ENCODE measurements around the gene TM4SF20. TPM values are rescaled to one million over a fixed set of nuclear protein-coding genes. Genes with fewer than 3 reads are reported as not detected.

The TM4SF20 gene
- total and polyA plus RNA-seq, 10 of the 15 experiments (the other 5 are each of a cell fraction or from before 2014, with no cell fraction given), result 0.04 to 0.07 TPM; not detected in 8

DNA sequence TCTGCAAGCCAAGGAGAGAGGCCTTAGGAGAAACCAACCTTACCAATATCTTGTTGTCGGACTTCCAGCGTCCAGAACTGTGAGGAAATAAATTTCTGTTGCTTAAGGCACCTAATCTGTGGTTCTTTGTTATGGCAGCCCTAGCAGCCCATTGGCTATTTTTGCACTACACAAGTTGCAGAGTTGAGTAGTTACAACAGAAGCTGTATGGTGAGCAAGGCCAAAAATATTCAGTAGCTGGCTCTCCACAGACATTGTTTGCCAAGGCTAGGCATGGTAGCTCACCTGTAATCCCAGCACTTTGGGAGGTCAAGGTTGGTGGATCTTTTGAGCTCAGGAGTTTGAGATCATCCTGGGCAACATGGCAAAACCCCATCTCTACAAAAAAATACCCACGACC is 35.7 kb upstream of the TM4SF20 start (continued):
- TF ChIP-seq SPI1 (IDR thresholded peaks at IDR 0.05; ENCODE audit: borderline replicate concordance, insufficient read depth, low read depth, low read length) (no peak), E2F4 (IDR thresholded peaks at IDR 0.05; ENCODE audit: low read depth, low read length) (no peak), TCF3 (IDR thresholded peaks at IDR 0.05; ENCODE audit: borderline replicate concordance, insufficient read depth, low read depth, low read length) (no peak), KLF5 (IDR thresholded peaks at IDR 0.05; ENCODE audit: partially characterized antibody) (no peak)

GRCh38 chr2:227413371-227413770 is 34.3 kb upstream of the TM4SF20 start:
- TF ChIP-seq GABPA (IDR thresholded peaks at IDR 0.05; ENCODE audit: low read depth) (no peak), ETV6 (conservative IDR thresholded peaks at IDR 0.05 in 1 of 2, IDR thresholded peaks at IDR 0.05 in 1 of 2; ENCODE audit: borderline replicate concordance in 1 of 2, low read depth in 1 of 2) (no peak), ZSCAN29 (IDR thresholded peaks at IDR 0.05) (no peak), CBX3 (IDR thresholded peaks at IDR 0.05; ENCODE audit: borderline replicate concordance, low read depth) (no peak), CREM (IDR thresholded peaks at IDR 0.05; ENCODE audit: low read depth) (no peak)
- TF ChIP-seq, protein P1, sequence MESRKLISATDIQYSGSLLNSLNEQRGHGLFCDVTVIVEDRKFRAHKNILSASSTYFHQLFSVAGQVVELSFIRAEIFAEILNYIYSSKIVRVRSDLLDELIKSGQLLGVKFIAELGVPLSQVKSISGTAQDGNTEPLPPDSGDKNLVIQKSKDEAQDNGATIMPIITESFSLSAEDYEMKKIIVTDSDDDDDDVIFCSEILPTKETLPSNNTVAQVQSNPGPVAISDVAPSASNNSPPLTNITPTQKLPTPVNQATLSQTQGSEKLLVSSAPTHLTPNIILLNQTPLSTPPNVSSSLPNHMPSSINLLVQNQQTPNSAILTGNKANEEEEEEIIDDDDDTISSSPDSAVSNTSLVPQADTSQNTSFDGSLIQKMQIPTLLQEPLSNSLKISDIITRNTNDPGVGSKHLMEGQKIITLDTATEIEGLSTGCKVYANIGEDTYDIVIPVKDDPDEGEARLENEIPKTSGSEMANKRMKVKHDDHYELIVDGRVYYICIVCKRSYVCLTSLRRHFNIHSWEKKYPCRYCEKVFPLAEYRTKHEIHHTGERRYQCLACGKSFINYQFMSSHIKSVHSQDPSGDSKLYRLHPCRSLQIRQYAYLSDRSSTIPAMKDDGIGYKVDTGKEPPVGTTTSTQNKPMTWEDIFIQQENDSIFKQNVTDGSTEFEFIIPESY (IDR thresholded peaks at IDR 0.05), result no peak
- TF ChIP-seq, protein P2, sequence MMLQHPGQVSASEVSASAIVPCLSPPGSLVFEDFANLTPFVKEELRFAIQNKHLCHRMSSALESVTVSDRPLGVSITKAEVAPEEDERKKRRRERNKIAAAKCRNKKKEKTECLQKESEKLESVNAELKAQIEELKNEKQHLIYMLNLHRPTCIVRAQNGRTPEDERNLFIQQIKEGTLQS (IDR thresholded peaks at IDR 0.05; ENCODE audit: borderline replicate concordance, extremely low read depth, low read depth, low read length), result no peak
- TF ChIP-seq, protein P3, sequence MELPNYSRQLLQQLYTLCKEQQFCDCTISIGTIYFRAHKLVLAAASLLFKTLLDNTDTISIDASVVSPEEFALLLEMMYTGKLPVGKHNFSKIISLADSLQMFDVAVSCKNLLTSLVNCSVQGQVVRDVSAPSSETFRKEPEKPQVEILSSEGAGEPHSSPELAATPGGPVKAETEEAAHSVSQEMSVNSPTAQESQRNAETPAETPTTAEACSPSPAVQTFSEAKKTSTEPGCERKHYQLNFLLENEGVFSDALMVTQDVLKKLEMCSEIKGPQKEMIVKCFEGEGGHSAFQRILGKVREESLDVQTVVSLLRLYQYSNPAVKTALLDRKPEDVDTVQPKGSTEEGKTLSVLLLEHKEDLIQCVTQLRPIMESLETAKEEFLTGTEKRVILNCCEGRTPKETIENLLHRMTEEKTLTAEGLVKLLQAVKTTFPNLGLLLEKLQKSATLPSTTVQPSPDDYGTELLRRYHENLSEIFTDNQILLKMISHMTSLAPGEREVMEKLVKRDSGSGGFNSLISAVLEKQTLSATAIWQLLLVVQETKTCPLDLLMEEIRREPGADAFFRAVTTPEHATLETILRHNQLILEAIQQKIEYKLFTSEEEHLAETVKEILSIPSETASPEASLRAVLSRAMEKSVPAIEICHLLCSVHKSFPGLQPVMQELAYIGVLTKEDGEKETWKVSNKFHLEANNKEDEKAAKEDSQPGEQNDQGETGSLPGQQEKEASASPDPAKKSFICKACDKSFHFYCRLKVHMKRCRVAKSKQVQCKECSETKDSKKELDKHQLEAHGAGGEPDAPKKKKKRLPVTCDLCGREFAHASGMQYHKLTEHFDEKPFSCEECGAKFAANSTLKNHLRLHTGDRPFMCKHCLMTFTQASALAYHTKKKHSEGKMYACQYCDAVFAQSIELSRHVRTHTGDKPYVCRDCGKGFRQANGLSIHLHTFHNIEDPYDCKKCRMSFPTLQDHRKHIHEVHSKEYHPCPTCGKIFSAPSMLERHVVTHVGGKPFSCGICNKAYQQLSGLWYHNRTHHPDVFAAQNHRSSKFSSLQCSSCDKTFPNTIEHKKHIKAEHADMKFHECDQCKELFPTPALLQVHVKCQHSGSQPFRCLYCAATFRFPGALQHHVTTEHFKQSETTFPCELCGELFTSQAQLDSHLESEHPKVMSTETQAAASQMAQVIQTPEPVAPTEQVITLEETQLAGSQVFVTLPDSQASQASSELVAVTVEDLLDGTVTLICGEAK (IDR thresholded peaks at IDR 0.05; ENCODE audit: borderline replicate concordance), result no peak
- Histone ChIP-seq H3K79me2 (ENCODE audit: control insufficient read depth, insufficient read depth, low read length) (no peaks in the 10 kb centered on the region), H3K27ac (ENCODE audit: control insufficient read depth, insufficient read depth) (no peak overlapping the region), H2AFZ (ENCODE audit: control insufficient read depth, low read depth, low read length) (no peak overlapping the region), H3K36me3 (ENCODE audit: control insufficient read depth in 2 of 2, insufficient read depth in 2 of 2, low read length in 1 of 2) (no peaks in the 10 kb centered on the region), H3K4me3 (no peak overlapping the region), H4K20me1 (ENCODE audit: control insufficient read depth, insufficient read depth) (no peaks in the 10 kb centered on the region), H3K4me1 (ENCODE audit: control insufficient read depth, insufficient read depth, low read length) (peaks cover 34% of the 10 kb centered on the region), H3K9ac (ENCODE audit: control insufficient read depth, insufficient read depth, low read length) (no peak overlapping the region), H3K9me3 (replicated peaks; ENCODE audit: control insufficient read depth, insufficient read depth, low read length) (no peaks in the 10 kb centered on the region), H3K27me3 (replicated peaks in 1 of 2; ENCODE audit: control insufficient read depth in 2 of 2, insufficient read depth in 2 of 2, low read length in 1 of 2) (no peaks in the 10 kb centered on the region), H3K4me2 (ENCODE audit: control insufficient read depth, insufficient read depth) (no peak overlapping the region)
- intact Hi-C loops (cut with micrococcal nuclease; ENCODE audit: unreplicated experiment) (no loop called here), in situ Hi-C loops (cut with MboI) (no loop called here)
- RAD21 ChIA-PET (ENCODE audit: unreplicated experiment), result interaction anchor here (1.0 kb wide), 1 partner anchor 67 kb away, joined by 3 read pairs; no protein-coding TSS in a partner anchor
- 96% methylated on average over 8 of the region's 8 CpGs for WGBS (ENCODE audit: insufficient coverage, insufficient replicate concordance, low lambda C conversion rate, missing lambda C conversion rate)
- POLR2A ChIA-PET, result interaction anchor here (0.6 kb wide), 1 partner anchor 46 kb away, joined by 9 read pairs; no protein-coding TSS in a partner anchor
- SMC1A ChIA-PET (ENCODE audit: uncharacterized antibody, unreplicated experiment), result interaction anchor here (1.6 to 13.3 kb wide), 2 partner anchors 49 to 60 kb away, joined by 7 to 191 read pairs; no protein-coding TSS in a partner anchor
- FAIRE-seq (no peak), DNase-seq (ENCODE audit: low read depth, low spot score) (no peak), ATAC-seq (no peak)
- no TSS peak for BruUV-seq (replicated peaks)
- CTCF ChIA-PET, result interaction anchor here (1.2 to 2.2 kb wide), 2 partner anchors 370 to 449 kb away, joined by 3 to 7 read pairs; no protein-coding TSS in a partner anchor

All from GM12878 (cell line).